GM08714 (cell line): Measurements from ENCODE around the gene DNER.

Experiments
- H3K4me3 ChIP-seq: fragments of 200-500 bp; sonication (Bioruptor generic); 2 replicates; pipeline ENCODE4 v1.5.1; 2014; ENCODE audit warnings: mild to moderate bottlenecking, low read length, inconsistent platforms
- ZNF274 ChIP-seq: IDR thresholded peaks from 2 replicates; pipeline ENCODE4 v1.6.1; 2012; ENCODE audit warnings: mild to moderate bottlenecking, low read depth, low read length

Gene DNER

GRCh38 chr2:229562472-229563127 is 151.8 kb downstream of the DNER start:
- TF ChIP-seq ZNF274, result no peak
- H3K4me3 ChIP-seq, result no peak overlapping the region

GRCh38 chr2:229559986-229560385 is 154.4 kb downstream of the DNER start:
- H3K4me3 ChIP-seq, result no peak overlapping the region
- TF ChIP-seq ZNF274, result no peak

- TF ChIP-seq ZNF274, result no peak
- H3K4me3 ChIP-seq, result no peak overlapping the region
Observed at GRCh38 chr2:229553091-229553490, 161.3 kb downstream of the DNER start.

- no peak for TF ChIP-seq ZNF274
- H3K4me3 ChIP-seq, result no peak overlapping the region
Observed at GRCh38 chr2:229543176-229543873, 171.0 kb downstream of the DNER start.

GRCh38 chr2:229539628-229540027 is 174.7 kb downstream of the DNER start:
- no peak for TF ChIP-seq ZNF274
- H3K4me3 ChIP-seq, result no peak overlapping the region

- TF ChIP-seq ZNF274, result no peak
- H3K4me3 ChIP-seq, result no peak overlapping the region
Observed at GRCh38 chr2:229531594-229531993, 182.8 kb downstream of the DNER start.

- no peak overlapping the region for H3K4me3 ChIP-seq
- TF ChIP-seq ZNF274, result no peak
Observed at GRCh38 chr2:229530434-229530833, 183.9 kb downstream of the DNER start.

GRCh38 chr2:229528846-229529245 is 185.5 kb downstream of the DNER start:
- H3K4me3 ChIP-seq, result no peak overlapping the region
- TF ChIP-seq ZNF274, result no peak

- TF ChIP-seq ZNF274, result no peak
- H3K4me3 ChIP-seq, result no peak overlapping the region
Observed at GRCh38 chr2:229526951-229527350, 187.4 kb downstream of the DNER start.

GRCh38 chr2:229524799-229525198 is 189.6 kb downstream of the DNER start:
- TF ChIP-seq ZNF274, result no peak
- no peak overlapping the region for H3K4me3 ChIP-seq

GRCh38 chr2:229523663-229524062 is 190.7 kb downstream of the DNER start:
- no peak for TF ChIP-seq ZNF274
- no peak overlapping the region for H3K4me3 ChIP-seq

- H3K4me3 ChIP-seq, result no peak overlapping the region
- TF ChIP-seq ZNF274, result no peak
Observed at GRCh38 chr2:229521576-229521975, 192.8 kb downstream of the DNER start.

- TF ChIP-seq ZNF274, result no peak
- H3K4me3 ChIP-seq, result no peak overlapping the region
Observed at GRCh38 chr2:229520691-229521096, 193.7 kb downstream of the DNER start.

- no peak overlapping the region for H3K4me3 ChIP-seq
- TF ChIP-seq ZNF274, result no peak
Observed at GRCh38 chr2:229519655-229520430, 194.5 kb downstream of the DNER start.
